ENCODE data around the gene CCDC88A. TPM values are rescaled to one million over a fixed set of nuclear protein-coding genes. Genes with fewer than 3 reads are reported as not detected.

The CCDC88A gene
- total and polyA plus RNA-seq, 2 donors (not counting 1 experiment from before 2014, with no cell fraction given), result 40.8 to 56.5 TPM

GRCh38 chr2:55420439-55420725 lies 726 bp upstream of the CCDC88A start:
- Histone ChIP-seq H3K36me3 (ENCODE audit: control insufficient read depth, insufficient read depth, low read length) (no peaks in the 10 kb centered on the region), H3K4me1 (ENCODE audit: control insufficient read depth, extremely low read depth, insufficient read depth, low read length) (peaks cover 2% of the 10 kb centered on the region), H3K4me3 (replicated peaks in 1 of 4; ENCODE audit: control extremely low read depth in 1 of 4, insufficient read depth in 1 of 4, low read depth in 3 of 4, low read length in 4 of 4) (peak overlapping the region; percentile 70 to 84 (median 80)), H3K9me3 (ENCODE audit: control insufficient read depth, insufficient read depth, low read depth, low read length) (no peaks in the 10 kb centered on the region), H3K4me2 (ENCODE audit: extremely low read depth, insufficient read depth, low read length) (peak overlapping the region; percentile 73), H3K27me3 (ENCODE audit: control insufficient read depth, insufficient read depth, low read length) (no peaks in the 10 kb centered on the region), H3K79me2 (ENCODE audit: control insufficient read depth, insufficient read depth, low read length) (peaks cover 36% of the 10 kb centered on the region), H2AFZ (ENCODE audit: low read length) (peak overlapping the region; percentile 93), H3K9ac (ENCODE audit: insufficient read depth, low read length) (no peak overlapping the region), H4K20me1 (ENCODE audit: control insufficient read depth, extremely low read depth, insufficient read depth, low read length) (no peaks in the 10 kb centered on the region), H3K27ac (ENCODE audit: insufficient read depth, low read length) (peak overlapping the region; percentile 63)
- DNase-seq (ENCODE audit: low read depth in 2 of 2), result no peak
- no peak for TF ChIP-seq EZH2 (IDR thresholded peaks at IDR 0.05; ENCODE audit: low read length, missing control alignments)
- TF ChIP-seq, protein P1, sequence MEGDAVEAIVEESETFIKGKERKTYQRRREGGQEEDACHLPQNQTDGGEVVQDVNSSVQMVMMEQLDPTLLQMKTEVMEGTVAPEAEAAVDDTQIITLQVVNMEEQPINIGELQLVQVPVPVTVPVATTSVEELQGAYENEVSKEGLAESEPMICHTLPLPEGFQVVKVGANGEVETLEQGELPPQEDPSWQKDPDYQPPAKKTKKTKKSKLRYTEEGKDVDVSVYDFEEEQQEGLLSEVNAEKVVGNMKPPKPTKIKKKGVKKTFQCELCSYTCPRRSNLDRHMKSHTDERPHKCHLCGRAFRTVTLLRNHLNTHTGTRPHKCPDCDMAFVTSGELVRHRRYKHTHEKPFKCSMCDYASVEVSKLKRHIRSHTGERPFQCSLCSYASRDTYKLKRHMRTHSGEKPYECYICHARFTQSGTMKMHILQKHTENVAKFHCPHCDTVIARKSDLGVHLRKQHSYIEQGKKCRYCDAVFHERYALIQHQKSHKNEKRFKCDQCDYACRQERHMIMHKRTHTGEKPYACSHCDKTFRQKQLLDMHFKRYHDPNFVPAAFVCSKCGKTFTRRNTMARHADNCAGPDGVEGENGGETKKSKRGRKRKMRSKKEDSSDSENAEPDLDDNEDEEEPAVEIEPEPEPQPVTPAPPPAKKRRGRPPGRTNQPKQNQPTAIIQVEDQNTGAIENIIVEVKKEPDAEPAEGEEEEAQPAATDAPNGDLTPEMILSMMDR (conservative IDR thresholded peaks at IDR 0.05 in 1 of 2, IDR thresholded peaks at IDR 0.05 in 1 of 2; ENCODE audit: low read depth in 1 of 2, low read length in 2 of 2), result no peak

DNA sequence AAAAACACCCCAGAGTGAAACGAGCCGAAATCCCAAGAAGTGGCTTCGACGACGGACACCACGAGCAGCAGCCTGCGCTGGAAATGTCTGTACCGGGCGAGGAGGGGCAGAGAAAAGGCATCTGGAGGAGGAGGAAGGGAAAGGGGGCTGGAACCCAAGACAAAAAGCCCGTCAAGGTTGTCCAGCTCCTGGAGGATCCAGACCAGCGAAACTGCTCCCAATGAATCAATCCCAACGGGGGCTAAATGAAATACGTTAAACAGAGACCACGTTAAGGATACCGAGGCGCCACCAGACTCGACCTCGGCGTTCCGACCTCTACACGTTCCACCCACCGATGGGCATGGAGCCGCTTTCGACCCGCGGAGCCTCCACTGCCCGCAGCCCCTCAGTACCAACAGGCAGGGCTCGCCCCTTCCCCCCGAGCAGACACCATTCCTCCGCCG lies 400 bp downstream of the CCDC88A start:
- peaks cover 43% of the 10 kb centered on the region for H3K79me2 ChIP-seq (ENCODE audit: control insufficient read depth, insufficient read depth, low read length)
- peak; percentile 38 to 39 for DNase-seq (ENCODE audit: low read depth in 2 of 2)
- H4K20me1 ChIP-seq (ENCODE audit: control insufficient read depth, extremely low read depth, insufficient read depth, low read length), result no peaks in the 10 kb centered on the region
- H3K4me1 ChIP-seq (ENCODE audit: control insufficient read depth, extremely low read depth, insufficient read depth, low read length), result peaks cover 2% of the 10 kb centered on the region
- no peaks in the 10 kb centered on the region for H3K9me3 ChIP-seq (ENCODE audit: control insufficient read depth, insufficient read depth, low read depth, low read length)
- H2AFZ ChIP-seq (ENCODE audit: low read length), result peak overlapping the region; percentile 92
- H3K9ac ChIP-seq (ENCODE audit: insufficient read depth, low read length), result peak overlapping the region; percentile 85
- no peaks in the 10 kb centered on the region for H3K36me3 ChIP-seq (ENCODE audit: control insufficient read depth, insufficient read depth, low read length)
- H3K4me2 ChIP-seq (ENCODE audit: extremely low read depth, insufficient read depth, low read length), result peak overlapping the region; percentile 94
- peak overlapping the region; percentile 84 to 97 (median 92) for H3K4me3 ChIP-seq (replicated peaks in 1 of 4; ENCODE audit: control extremely low read depth in 1 of 4, insufficient read depth in 1 of 4, low read depth in 3 of 4, low read length in 4 of 4)
- TF ChIP-seq, protein P1 (conservative IDR thresholded peaks at IDR 0.05 in 1 of 2, IDR thresholded peaks at IDR 0.05 in 1 of 2; ENCODE audit: low read depth in 1 of 2, low read length in 2 of 2), result no peak
- TF ChIP-seq EZH2 (IDR thresholded peaks at IDR 0.05; ENCODE audit: low read length, missing control alignments), result no peak
- no peaks in the 10 kb centered on the region for H3K27me3 ChIP-seq (ENCODE audit: control insufficient read depth, insufficient read depth, low read length)
- H3K27ac ChIP-seq (ENCODE audit: insufficient read depth, low read length), result peak overlapping the region; percentile 90

DNA sequence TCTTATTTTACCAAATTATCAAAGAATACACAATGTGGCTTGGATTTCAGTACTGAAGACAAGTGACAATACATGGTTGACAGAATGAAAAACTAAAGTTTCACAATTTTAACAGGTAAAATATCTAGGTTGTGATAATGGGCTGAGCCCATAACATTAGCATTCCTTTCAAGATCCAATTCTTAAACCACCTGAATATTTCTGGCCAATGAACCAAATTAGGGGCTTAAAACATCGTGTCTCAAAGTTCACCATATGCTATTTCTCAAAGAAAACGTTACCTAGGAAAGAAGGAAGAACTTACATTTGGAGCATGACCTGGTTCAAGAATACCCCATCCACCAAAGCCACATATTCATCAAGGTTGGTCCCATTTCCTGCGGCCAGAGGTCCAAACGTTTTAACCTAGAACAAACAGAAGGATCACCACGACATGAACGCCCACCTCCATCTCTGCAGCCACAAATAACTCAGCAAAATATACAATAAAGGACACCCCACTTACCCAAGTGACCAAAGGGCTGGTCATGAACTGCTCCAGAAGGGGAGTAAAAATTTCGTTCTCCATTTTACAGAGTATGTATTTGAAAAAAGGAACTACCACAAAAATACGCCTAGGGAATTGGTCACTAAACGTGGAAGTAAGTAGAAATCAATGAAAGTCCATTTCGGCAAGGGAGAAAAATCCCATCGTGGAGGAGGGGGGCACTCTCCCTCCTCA lies 984 bp downstream of the CCDC88A start:
- no peaks in the 10 kb centered on the region for H3K9me3 ChIP-seq (ENCODE audit: control insufficient read depth, insufficient read depth, low read depth, low read length)
- H3K4me3 ChIP-seq (replicated peaks in 1 of 4; ENCODE audit: control extremely low read depth in 1 of 4, insufficient read depth in 1 of 4, low read depth in 3 of 4, low read length in 4 of 4), result peak overlapping the region; percentile 84 to 97 (median 92)
- H3K27ac ChIP-seq (ENCODE audit: insufficient read depth, low read length), result peak overlapping the region; percentile 90
- H3K4me1 ChIP-seq (ENCODE audit: control insufficient read depth, extremely low read depth, insufficient read depth, low read length), result peaks cover 2% of the 10 kb centered on the region
- no peaks in the 10 kb centered on the region for H4K20me1 ChIP-seq (ENCODE audit: control insufficient read depth, extremely low read depth, insufficient read depth, low read length)
- TF ChIP-seq, protein P1 (conservative IDR thresholded peaks at IDR 0.05 in 1 of 2, IDR thresholded peaks at IDR 0.05 in 1 of 2; ENCODE audit: low read depth in 1 of 2, low read length in 2 of 2), result no peak
- TF ChIP-seq EZH2 (IDR thresholded peaks at IDR 0.05; ENCODE audit: low read length, missing control alignments), result no peak
- peak in 1 of 2 donors; percentile 11 for DNase-seq (ENCODE audit: low read depth in 2 of 2)
- H3K4me2 ChIP-seq (ENCODE audit: extremely low read depth, insufficient read depth, low read length), result peak overlapping the region; percentile 94
- H3K27me3 ChIP-seq (ENCODE audit: control insufficient read depth, insufficient read depth, low read length), result no peaks in the 10 kb centered on the region
- H3K9ac ChIP-seq (ENCODE audit: insufficient read depth, low read length), result peak overlapping the region; percentile 85
- H2AFZ ChIP-seq (ENCODE audit: low read length), result peak overlapping the region; percentile 92
- H3K79me2 ChIP-seq (ENCODE audit: control insufficient read depth, insufficient read depth, low read length), result peaks cover 49% of the 10 kb centered on the region
- no peaks in the 10 kb centered on the region for H3K36me3 ChIP-seq (ENCODE audit: control insufficient read depth, insufficient read depth, low read length)

Data from fibroblast of lung (primary cell).